Erythroblast (primary cell): Measurements from ENCODE around the gene EEF1AKMT3.
A peak's percentile ranks its signal among the peaks of the same experiment; 100 is the strongest.

Source experiments
- GATA1 ChIP-seq: IDR thresholded peaks from 2 replicates; pipeline ENCODE4 v1.6.1; 2011; ENCODE audit warnings: low read depth, mild to moderate bottlenecking, control low read depth, low read length, moderate library complexity
- POLR2A ChIP-seq: IDR thresholded peaks from 2 replicates; pipeline ENCODE4 v1.6.1; 2011; ENCODE audit warnings: mild to moderate bottlenecking, low read length

GRCh38 chr12:57751788-57752667 is 20.4 kb upstream of the EEF1AKMT3 start, which contains the start of gene CDK4:
- TF ChIP-seq POLR2A (peak; percentile 88), GATA1 (no peak)
